HG02943 (cell line): Measurements from ENCODE around the gene ACP6.
"Not testable (repeated sequence)": the region's sequence is repeated elsewhere in the genome, so short reads cannot be mapped to it uniquely, and the experiment has no call there.

ENCODE experiments used
- ATAC-seq: cut with Tn5 transposase; IDR thresholded peaks from one replicate; pipeline ENCODE4 v1.9.1; 2021; ENCODE audit warnings: mild to moderate bottlenecking, low read depth, moderate library complexity; ENCODE audit not compliant: unreplicated experiment

Gene ACP6

DNA sequence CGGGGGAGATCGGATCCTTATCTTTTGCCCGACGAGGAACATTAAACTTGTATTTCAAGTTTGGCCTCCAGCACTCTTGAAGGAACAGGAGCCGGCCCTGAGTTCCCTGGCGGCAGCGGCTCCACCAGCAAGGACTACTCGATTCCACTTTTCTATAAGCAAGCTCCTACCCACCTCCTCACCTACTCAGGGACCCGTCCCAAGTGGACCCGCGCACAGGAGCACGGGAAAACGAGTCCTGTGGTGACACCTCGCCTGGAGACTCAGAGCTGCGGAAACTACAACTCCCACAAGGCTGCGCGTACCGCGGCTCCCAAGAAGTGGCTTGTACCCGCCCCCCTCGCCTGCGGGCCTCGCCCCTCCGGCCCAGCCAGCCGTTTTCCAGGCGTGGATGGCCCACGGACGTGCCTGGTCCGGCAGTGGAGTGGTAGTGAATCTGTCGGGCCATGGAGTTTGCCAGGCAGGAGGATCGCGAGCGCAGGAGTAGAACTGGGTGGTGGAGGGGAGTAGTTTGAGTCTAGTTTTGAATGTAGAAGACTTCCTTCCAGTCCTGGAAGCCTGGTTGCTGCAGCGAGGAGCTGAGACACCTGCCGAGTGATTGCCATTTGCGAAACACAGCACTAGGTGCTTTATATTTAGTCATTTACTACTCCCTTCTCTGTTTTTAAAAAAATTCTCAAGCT lies at the start of gene ACP6:
Gene ACP6 (minus strand): TSS at position 206 of the 683 bp plus-strand sequence. CDS start 476 bp downstream, outside the sequence.
- ATAC-seq: peak; percentile 95

- no peak for ATAC-seq
Observed at GRCh38 chr1:147719711-147720225, 49.4 kb upstream of the ACP6 start.

DNA sequence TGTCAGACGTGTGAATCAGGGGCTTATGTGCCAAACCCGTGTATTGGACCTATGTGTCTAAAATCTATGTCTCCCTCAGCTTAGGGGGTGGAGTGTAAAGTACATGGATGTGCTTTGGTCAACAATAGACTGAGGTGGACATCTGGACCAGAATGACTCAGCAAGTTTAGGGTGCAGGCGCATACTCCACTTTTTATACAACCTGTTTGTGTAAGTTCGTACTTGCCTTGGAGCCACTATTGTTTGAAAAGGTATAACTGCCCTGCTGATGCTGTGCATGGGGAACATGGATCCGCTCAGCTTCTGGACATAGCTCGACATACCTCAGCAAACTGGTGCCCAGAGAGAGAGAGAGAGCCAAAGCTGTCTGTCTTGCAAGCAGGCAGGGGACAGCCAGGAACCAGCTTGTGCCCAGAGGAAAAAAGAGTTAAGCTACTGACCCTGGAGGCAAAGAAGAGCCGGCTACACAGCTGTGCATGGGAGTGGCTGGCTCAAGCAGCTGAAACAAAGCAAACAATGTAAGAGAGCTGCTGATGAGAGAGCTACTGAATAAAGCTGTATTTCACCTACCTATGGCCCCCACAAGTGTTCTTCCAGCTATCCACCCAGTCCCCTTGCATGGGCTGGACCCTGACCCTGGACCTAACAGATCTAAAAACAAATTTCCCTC lies 48.8 kb upstream of the ACP6 start:
- no peak for ATAC-seq

GRCh38 chr1:147717706-147718097 lies 47.4 kb upstream of the ACP6 start:
- no peak for ATAC-seq

DNA sequence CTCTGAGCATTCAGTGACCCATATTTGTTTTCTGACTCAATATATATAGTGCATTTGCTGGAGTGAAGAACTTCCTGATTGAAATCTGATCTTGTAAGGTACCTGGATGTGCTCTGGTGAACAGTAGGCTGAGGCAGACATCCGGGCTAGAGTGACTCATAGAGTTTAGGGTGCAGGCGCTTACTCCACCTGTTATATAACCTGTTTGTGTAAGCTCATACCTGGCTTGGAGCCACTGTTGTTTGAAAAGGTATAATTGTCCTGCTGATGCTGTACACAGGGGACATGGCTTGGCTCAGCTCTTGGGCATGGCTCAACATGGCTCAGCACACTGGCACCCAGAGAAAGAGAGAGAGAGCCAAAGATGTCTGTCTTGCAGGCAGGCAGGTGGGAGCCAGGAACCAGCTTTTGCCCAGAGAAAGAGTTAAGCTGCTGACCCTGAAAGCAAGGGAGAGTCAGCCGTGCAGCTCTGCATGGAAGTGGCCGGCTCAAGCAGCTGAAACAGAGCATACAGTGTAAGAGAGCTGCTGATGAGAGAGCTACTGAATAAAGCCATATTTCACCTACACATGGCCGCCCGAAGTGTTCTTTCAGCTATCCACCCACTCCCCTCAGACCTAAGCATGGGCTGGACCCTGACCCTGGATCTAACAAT lies 46.9 kb upstream of the ACP6 start:
- no peak for ATAC-seq

- ATAC-seq: no peak
Observed at GRCh38 chr1:147712605-147713004, 42.3 kb upstream of the ACP6 start.

DNA sequence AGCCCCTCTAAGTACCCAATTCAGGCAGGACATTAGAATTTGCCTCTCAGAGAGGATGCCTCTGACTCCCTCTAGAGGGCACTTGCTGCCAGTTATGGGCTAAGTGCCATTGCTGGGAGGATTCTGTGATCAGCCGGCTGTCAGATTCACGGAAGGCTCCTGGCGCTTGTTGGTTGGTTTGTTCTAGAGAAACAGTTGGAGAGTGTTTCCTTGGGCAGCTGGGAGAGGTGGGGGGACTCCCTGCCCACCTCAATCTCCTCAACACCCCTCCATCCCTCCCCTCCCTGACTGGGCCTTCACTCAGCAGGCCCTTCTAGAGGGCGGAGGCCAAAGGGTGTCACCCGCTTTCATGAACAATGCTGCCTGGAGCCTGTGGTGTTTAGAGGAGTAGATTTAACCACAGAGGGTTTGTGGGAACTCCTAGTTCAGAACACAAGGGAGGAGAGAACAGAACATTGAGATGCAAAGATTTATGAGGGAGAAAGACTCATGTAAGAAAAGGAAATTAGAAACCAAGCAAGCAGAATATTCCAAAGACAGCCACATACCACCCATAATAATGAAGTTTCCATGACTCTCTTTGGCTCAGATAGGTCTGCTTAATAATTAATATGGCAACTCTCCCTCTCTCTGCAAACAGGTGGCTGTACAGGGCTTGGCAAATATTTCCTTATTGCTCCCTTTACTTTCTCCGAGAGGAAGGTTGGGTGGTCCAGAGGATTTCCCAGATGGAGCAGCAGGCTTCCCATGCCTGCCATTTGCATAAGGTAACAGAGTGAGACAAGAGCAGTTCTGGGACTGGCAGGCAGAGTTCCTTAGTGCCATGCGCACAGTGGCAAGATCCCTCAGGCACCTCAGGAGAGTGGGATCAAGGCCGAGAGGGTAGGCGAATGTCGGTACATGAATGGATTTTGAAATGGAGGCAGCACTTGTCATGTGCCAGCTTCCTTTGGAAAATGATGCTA lies 30.0 kb upstream of the ACP6 start:
- no peak for ATAC-seq

- no peak for ATAC-seq
Observed at GRCh38 chr1:147699686-147700041, 29.3 kb upstream of the ACP6 start.

DNA sequence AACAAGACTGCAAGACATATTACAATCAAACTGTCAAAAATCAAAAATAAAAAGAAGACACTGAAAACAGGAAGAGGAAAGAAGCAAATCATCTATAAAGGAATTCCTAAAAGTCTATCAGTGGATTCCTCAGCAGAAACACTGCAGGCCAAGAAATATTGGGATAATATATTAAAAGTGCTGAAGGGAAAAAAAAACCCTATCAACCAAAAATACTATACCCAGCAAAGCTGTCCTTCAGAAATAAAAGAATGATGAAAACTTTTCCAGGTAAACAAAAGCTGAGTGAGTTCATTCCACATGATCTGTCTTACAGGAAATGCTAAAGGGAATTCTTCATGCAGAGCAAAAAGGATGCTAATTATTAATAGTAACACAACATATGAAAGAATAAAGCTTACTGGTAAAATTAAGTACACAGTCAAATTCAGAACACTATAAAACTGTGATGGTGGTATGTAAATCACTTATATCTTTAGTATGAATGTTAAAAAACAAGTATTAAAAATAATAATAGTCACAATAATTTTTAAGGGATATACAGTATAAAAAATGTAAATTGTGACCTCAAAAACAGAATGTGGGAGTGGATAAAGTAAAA lies 12.9 kb upstream of the ACP6 start:
- no peak for ATAC-seq

DNA sequence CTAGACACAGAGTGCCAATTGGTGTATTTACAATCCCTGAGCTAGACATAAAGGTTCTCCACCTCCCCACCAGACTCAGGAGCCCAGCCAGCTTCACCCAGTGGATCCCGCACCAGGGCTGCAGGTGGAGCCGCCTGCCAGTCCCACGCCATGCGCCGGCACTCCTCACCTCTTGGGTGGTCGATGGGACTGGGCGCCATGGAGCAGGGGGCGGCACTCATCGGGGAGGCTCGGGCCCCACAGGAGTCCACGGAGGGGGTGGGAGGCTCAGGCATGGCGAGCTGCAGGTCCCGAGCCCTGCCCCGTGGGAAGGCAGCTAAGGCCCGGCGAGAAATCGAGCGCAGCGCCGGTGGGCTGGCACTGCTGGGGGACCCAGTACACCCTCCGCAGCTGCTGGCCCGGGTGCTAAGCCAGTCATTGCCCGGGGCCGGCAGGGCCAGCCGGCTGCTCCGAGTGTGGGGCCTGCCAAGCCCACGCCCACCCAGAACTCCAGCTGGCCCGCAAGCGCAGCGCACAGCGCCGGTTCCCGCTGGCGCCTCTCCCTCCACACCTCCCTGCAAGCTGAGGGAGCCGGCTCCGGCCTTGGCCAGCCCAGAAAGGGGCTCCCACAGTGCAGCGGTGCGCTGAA lies 10.4 kb upstream of the ACP6 start:
- not testable (repeated sequence) for ATAC-seq

DNA sequence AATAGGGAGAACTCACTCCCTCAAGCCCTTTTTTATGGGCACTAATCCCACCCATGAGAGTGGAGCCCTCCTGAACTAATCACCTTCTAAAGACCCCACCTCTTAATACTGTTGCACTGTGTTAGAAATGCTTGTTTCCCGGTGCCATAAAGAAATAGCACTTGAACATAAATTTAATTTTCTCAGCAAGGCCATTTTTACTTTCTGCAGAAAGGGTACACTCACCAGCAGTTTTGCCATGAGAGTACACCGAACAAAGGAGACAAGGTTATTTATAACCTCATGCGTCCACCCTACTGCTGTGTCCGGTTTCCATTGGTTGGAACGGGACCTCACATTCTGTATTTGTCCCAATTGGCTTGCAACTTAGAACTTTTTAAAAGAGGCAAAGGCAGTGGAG lies 7.4 kb upstream of the ACP6 start:
- not testable (repeated sequence) for ATAC-seq

DNA sequence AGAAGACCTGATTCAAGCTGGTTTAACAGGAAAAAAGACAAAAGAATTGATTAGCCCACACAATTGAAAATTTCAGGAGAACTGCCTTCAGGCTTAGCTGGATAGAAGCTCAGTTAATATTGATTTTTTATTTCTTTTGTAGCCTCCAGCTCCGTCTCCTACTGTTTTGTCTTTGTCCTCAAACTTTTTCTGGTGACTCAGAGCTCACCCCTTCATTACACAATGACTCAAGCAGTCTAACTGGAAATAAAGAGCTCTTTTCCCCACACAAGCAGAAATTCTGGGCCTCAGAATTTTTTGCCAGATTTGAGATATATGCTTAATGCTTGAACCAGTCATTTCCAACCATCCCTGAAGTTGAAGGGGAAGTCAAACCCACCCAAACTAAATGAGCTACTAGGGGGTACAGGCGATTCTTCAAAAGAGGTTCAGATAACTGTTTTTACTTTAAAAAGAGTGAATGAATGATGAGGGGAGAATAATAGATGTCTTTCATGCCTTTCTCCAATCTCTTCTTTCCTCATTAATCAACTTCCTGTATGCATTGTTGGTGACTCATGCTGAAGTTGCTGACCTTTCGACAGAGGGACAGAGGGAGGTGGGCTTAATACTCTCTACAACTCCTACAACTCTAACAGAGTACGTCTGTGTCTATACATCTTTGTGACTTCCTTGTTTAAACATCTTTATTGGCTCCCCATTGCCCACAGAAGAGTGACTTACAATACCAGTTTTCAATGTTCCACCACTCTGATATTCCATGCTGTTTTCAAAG lies 6.2 kb upstream of the ACP6 start:
- ATAC-seq: no peak

DNA sequence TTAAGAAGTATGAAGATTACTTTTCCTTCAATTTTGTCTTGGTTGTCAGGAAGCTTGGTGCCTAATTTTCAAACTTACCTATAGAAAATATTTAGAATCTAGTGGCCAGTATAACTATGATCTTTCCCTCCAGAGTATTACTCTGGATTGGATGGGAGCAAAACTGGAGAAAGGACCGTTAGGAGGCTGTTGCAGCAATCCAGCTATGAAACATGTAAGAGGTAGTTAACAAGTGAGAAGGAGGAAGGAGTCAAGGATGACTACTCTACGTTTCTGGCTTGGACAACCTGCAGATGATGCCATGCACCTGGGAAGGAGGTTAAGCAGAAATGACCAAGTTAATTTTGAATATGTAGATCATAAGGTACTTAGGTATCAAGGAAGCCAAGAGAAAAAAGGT lies 3.5 kb upstream of the ACP6 start:
- ATAC-seq: no peak

GRCh38 chr1:147673406-147673805 lies 3.1 kb upstream of the ACP6 start:
- no peak for ATAC-seq

DNA sequence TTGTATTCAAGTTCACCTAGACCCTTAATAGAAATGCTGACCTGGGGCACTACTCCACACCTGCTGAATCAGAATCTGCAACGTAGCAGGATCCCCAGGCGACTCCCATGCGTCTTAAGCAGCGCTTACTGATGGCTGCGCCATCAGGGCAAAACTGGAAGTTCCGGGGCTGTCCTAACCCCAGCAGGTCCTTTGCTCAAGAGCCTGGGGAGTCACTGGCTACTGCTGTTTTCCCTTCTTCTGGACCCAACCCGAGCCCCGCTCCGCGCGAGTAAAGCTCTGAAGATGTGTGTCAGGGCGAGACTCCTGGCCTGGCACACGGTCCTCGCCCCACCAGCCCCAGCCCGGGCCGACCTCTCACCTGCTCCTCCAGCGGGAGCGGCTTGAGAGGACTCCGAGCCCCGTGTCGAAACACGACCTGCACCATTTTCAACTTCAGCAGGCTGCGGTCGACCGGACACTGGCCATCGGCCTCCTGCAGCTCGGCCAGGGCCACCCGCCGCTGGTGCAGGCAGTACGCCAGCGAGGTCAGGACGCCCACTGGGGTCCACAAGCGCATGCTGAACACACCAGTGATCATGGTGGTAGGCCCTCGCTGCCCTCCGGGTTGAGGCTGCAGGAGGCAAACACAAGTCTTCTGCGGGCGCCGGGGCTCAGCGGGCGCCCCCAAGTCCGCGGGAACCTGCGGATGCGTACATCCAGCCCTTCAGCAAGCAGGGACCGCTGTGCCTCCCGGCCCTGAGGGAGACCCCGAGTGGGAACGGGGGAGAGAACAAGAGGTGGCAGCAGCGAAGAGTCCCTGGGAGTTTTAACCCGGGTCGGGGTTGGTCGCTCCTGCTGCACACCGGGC lies 630 bp downstream of the ACP6 start:
- peak; percentile 34 for ATAC-seq

- ATAC-seq: no peak
Observed at GRCh38 chr1:147665521-147665920, 4.8 kb downstream of the ACP6 start.

- ATAC-seq: no peak
Observed at GRCh38 chr1:147664206-147664605, 6.1 kb downstream of the ACP6 start.

DNA sequence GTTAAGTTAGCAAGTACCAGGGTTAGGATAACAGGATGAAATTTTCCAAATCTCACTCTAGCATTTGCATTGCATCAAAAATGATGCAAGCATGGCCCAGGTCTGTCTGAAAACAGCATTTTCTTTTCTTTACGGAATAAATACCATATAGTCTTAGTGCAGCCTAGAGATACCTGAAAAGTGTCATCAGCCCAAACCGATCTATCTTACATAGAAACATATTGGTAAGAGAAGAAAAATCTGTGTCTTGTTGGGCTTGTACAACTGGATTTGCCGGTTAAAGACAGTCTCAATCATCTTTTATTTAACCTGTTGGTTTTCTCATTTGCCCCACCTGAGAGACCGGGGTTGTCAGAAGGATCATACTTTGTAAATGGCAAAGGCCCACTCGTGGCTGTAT lies 15.8 kb downstream of the ACP6 start:
- ATAC-seq: no peak
